BE2C (cell line): ENCODE measurements around the gene ETFDH.
"Not testable (repeated sequence)": the region's sequence is repeated elsewhere in the genome, so short reads cannot be mapped to it uniquely, and the experiment has no call there.

Experiments used
- DNase-seq: peaks from one replicate; pipeline ENCODE4 v3.0.0-alpha.2; 2020
- H3K27me3 ChIP-seq: fragments of 250-450 bp; sonication (Bioruptor Pico); 2 replicates; pipeline ENCODE4 v1.5.1; 2020; ENCODE audit warnings: mild to moderate bottlenecking
- H3K36me3 ChIP-seq: fragments of 250-450 bp; sonication (Bioruptor Pico); 2 replicates; pipeline ENCODE4 v1.5.1; 2020; ENCODE audit warnings: mild to moderate bottlenecking
- H3K4me1 ChIP-seq: fragments of 250-450 bp; sonication (Bioruptor Pico); 2 replicates; pipeline ENCODE4 v1.5.1; 2020
- H3K4me3 ChIP-seq: 2 replicates; pipeline ENCODE4 v1.5.1; 2011; ENCODE audit warnings: low read depth, low read length
- H3K9me3 ChIP-seq: fragments of 250-450 bp; sonication (Bioruptor Pico); 2 replicates; pipeline ENCODE4 v1.5.1; 2020
- TF ChIP-seq, protein P1 (sequence below): IDR thresholded peaks from 2 replicates; pipeline ENCODE4 v1.5.1; 2012; ENCODE audit warnings: mild to moderate bottlenecking, low read depth, low read length

Gene ETFDH

DNA sequence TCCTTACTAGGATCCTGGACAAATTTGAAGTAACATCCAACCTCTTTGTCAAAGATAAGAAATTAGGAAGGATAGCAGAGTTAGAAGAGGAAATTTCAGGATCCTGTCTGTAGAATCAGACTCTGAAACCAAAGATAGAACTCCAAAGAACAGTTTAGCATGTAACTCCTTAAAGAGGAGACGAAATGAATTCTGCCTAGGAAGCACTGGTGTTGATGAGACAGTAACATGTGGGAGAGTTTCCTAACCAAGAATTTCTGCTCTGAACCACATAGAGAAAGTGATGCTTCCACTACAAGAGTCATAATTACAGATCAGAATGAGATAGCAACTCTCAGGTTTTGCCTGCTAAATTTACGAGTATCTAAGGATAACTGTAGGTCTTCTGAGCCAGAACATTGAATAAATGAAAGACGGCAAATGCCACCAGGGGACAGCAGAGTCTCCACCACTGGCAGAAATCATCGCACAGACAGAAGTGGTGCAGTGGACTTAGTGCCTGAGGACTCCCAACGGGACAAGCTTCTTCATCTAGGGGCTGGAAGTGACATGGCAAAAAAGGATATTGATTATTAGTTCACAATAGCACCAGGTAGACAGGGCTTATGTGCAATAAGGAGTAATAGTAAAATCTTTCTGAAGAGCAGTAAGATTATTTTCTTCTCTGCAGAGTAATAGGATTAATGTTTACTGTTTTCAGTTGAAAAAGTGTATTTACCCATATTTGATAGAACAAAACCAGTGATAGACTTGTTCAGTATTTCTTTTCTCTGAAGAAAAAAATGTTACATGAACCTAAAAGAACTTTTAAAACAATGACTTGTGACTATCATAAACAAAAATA is 57.8 kb downstream of the ETFDH start:
- H3K4me1 ChIP-seq, result no peaks in the 10 kb centered on the region
- no peaks in the 10 kb centered on the region for H3K36me3 ChIP-seq
- H3K4me3 ChIP-seq, result no peak overlapping the region
- peak; percentile 67 for DNase-seq
- TF ChIP-seq, protein P1, sequence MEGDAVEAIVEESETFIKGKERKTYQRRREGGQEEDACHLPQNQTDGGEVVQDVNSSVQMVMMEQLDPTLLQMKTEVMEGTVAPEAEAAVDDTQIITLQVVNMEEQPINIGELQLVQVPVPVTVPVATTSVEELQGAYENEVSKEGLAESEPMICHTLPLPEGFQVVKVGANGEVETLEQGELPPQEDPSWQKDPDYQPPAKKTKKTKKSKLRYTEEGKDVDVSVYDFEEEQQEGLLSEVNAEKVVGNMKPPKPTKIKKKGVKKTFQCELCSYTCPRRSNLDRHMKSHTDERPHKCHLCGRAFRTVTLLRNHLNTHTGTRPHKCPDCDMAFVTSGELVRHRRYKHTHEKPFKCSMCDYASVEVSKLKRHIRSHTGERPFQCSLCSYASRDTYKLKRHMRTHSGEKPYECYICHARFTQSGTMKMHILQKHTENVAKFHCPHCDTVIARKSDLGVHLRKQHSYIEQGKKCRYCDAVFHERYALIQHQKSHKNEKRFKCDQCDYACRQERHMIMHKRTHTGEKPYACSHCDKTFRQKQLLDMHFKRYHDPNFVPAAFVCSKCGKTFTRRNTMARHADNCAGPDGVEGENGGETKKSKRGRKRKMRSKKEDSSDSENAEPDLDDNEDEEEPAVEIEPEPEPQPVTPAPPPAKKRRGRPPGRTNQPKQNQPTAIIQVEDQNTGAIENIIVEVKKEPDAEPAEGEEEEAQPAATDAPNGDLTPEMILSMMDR, result peak; percentile 93
- H3K27me3 ChIP-seq, result peaks cover 14% of the 10 kb centered on the region
- H3K9me3 ChIP-seq, result no peaks in the 10 kb centered on the region

DNA sequence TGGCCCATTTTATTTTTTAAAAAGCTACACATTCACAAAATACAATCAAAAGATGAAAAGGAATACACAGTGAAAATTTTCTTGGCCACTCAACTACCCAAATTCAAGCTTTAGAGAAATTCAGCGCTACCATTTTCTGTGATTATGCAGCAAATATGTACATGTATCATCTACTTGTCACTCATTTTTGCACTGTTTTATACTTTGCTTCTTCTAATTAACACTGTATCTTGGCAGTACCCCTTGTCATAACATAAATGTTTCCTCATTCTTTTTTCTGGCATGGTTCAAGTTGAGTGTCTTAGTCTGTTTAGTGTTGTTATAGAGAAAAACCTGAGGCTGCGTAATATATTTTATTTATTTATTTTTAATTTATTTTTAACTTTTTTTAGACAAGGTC is 66.8 kb downstream of the ETFDH start:
- Histone ChIP-seq H3K4me3 (no peak overlapping the region), H3K36me3 (no peaks in the 10 kb centered on the region), H3K4me1 (no peaks in the 10 kb centered on the region), H3K9me3 (no peaks in the 10 kb centered on the region), H3K27me3 (no peaks in the 10 kb centered on the region; the same call in 1 of the 2 replicates)
- TF ChIP-seq, protein P1, result no peak
- DNase-seq, result no peak

DNA sequence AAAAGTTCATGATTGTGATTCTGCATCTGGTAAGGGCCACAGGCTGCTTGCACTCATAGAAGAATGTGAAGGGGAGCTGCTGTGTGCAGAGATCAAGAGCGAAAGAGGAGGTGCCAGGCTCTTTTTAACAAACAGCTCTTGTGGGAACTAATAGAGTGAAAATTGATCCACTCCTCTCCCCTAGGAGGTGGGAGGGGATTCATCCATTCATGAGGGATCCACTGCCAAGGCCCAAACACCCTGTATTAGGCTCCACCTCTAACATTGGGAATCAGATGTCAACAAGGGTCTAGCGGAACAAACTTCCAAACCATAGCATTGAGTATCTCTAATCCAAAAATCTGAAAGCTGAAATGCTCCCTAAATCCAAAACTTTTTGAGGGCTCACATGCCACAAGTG is 67.5 kb downstream of the ETFDH start:
- no peaks in the 10 kb centered on the region; the same call in 1 of the 2 replicates for H3K27me3 ChIP-seq
- DNase-seq, result no peak
- no peaks in the 10 kb centered on the region for H3K36me3 ChIP-seq
- no peaks in the 10 kb centered on the region for H3K4me1 ChIP-seq
- H3K9me3 ChIP-seq, result no peaks in the 10 kb centered on the region
- TF ChIP-seq, protein P1, result no peak
- no peak overlapping the region for H3K4me3 ChIP-seq

DNA sequence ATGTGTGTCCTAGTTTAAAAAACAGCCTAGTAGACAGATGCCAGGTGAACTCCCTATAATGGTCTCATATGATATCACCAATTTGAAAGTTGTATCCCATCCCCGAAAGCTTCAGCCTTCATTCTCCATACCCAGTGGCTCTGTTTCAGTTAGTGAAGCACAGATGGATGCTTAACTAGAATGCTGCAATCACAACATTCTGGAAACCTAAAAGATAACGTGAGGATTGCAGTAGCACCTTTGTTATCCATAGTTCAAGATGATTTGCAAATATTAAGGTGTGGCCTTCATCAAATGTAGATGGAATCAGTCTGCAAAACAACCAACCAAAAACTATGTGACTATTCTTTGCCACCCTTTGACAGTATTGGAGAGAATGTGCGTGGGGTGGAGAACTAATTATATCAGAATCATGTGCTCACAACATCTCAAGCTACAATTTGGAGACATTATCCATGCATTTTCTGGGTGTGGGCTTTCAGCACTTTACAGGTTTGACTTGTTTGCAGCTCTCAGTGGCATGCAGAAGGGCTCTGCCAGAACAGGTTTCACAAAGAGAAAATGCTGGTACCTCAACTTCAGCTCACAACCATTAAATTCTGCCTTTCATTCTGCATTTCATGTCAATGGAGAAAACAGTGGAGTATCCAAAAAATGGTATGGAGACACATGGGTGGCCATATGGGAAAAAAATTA is 69.4 kb downstream of the ETFDH start:
- Histone ChIP-seq H3K9me3 (no peaks in the 10 kb centered on the region), H3K4me1 (no peaks in the 10 kb centered on the region), H3K27me3 (no peaks in the 10 kb centered on the region; the same call in 1 of the 2 replicates), H3K4me3 (no peak overlapping the region), H3K36me3 (no peaks in the 10 kb centered on the region)
- no peak for DNase-seq
- TF ChIP-seq, protein P1, result no peak

DNA sequence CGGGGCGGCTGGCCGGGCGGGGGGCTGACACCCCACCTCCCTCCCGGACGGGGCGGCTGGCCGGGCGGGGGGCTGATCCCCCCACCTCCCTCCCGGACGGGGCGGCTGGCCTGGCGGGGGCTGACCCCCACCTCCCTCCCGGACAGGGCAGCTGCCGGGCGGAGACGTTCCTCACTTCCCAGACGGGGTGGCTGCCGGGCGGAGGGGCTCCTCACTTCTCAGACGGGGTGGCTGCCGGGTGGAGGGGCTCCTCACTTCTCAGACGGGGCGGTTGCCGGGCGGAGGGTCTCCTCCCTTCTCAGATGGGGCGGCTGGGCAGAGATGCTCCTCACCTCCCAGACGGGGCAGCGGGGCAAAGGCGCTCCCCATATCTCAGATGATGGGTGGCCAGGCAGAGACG is 74.4 kb downstream of the ETFDH start:
- not testable (repeated sequence) for H3K27me3 ChIP-seq, H3K4me1 ChIP-seq, H3K9me3 ChIP-seq, H3K36me3 ChIP-seq, DNase-seq, H3K4me3 ChIP-seq

DNA sequence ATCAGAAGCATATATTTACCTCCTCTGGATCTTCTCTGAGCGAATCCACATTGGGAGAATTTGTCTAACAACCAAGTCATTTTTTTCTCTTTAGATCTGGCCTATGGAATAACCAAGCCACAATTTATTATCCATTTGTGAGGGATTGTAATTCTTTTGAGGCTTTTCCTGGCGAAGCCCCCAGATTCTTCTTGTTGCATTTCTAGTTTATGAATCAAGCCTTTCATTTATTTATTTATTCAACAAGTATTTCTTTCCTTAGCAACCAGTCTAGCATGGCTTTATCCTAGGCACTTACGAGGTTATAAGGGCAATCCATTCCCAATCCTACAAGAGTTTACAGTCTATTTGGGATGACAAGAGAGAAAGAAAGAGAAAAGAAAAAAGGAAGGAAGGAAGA is 78.3 kb downstream of the ETFDH start:
- Histone ChIP-seq H3K4me3 (no peak overlapping the region), H3K9me3 (no peaks in the 10 kb centered on the region), H3K36me3 (no peaks in the 10 kb centered on the region), H3K4me1 (no peaks in the 10 kb centered on the region), H3K27me3 (no peaks in the 10 kb centered on the region)
- no peak for DNase-seq
- TF ChIP-seq, protein P1, result no peak
